ENCODE results near the gene C14orf119.

The C14orf119 gene

GRCh38 chr14:23049011-23049410 is 46.3 kb upstream of the C14orf119 start:
- H3K27ac ChIP-seq (ENCODE audit: low read depth, low read length, poor library complexity, severe bottlenecking): no peak overlapping the region
- H4K20me1 ChIP-seq (ENCODE audit: insufficient read depth, low read length): no peaks in the 10 kb centered on the region
- no peak for TF ChIP-seq EZH2 (IDR thresholded peaks at IDR 0.05; ENCODE audit: borderline replicate concordance, low read length)
- TF ChIP-seq, protein P1, sequence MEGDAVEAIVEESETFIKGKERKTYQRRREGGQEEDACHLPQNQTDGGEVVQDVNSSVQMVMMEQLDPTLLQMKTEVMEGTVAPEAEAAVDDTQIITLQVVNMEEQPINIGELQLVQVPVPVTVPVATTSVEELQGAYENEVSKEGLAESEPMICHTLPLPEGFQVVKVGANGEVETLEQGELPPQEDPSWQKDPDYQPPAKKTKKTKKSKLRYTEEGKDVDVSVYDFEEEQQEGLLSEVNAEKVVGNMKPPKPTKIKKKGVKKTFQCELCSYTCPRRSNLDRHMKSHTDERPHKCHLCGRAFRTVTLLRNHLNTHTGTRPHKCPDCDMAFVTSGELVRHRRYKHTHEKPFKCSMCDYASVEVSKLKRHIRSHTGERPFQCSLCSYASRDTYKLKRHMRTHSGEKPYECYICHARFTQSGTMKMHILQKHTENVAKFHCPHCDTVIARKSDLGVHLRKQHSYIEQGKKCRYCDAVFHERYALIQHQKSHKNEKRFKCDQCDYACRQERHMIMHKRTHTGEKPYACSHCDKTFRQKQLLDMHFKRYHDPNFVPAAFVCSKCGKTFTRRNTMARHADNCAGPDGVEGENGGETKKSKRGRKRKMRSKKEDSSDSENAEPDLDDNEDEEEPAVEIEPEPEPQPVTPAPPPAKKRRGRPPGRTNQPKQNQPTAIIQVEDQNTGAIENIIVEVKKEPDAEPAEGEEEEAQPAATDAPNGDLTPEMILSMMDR (IDR thresholded peaks at IDR 0.05; ENCODE audit: low read length): no peak
- no peak overlapping the region for H2AFZ ChIP-seq (ENCODE audit: low read length)
- no peaks in the 10 kb centered on the region for H3K9me2 ChIP-seq (ENCODE audit: low read depth, low read length)
- no peaks in the 10 kb centered on the region for H3K36me3 ChIP-seq (ENCODE audit: insufficient read depth, low read length)
- H3K9me3 ChIP-seq (ENCODE audit: low read length): no peaks in the 10 kb centered on the region
- no peaks in the 10 kb centered on the region for H3K4me1 ChIP-seq (ENCODE audit: insufficient read depth, low read length, severe bottlenecking)
- no peaks in the 10 kb centered on the region for H3K79me2 ChIP-seq (ENCODE audit: insufficient read depth, low read length)
- H3K9ac ChIP-seq (ENCODE audit: low read length): no peak overlapping the region
- H3F3A ChIP-seq (ENCODE audit: insufficient read depth, low read length): no peaks in the 10 kb centered on the region
- H3K27me3 ChIP-seq (ENCODE audit: insufficient read depth, low read length): 0 out of 2 replicates have a peak, but pooled peaks cover 7% of the 10 kb centered on the region
- H3K4me3 ChIP-seq (ENCODE audit: low read depth, low read length, poor library complexity, severe bottlenecking): no peak overlapping the region
- no peak overlapping the region for H3K4me2 ChIP-seq (ENCODE audit: low read length)

DNA sequence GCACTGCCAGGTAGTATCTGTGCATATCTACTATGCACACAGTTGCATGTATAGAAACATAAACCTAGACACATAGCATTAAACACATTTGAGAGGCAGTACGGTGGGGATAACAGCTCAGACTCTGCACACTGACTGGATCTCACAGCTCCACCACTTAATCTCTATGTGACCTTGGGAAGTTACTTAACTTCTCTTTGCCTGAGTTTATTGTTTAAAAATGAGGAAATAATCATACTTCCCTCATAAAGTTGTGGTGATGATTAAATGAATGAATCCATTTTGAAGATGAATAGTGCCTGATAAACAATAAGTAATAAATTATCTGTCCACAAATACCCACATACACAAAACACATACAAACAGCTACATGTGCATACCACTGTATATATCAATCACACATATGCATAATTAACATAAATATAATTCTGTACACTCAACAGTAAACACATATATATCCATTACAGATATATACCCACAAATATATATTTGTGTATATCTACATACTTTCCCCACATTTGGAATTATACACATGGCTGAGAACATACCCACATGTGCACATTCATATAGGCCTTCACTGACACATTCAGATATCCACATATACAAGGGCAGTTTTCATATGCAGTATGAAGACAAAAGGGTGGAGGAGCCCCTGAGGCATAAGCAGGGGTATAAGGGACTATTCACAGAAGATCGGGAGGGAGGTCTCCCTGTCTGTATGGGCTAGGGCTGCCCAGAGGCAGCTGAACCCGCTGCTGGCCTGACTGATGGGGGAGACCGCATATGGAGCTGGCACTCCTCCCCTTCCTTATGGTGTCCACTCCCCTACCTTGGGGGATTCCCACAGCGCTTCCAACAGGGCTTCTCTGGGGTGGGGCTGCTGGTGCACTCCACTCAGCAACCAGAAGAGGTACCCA is 43.9 kb upstream of the C14orf119 start:
- H3K9ac ChIP-seq (ENCODE audit: low read length): no peak overlapping the region
- TF ChIP-seq, protein P1 (IDR thresholded peaks at IDR 0.05; ENCODE audit: low read length): no peak
- no peak for TF ChIP-seq EZH2 (IDR thresholded peaks at IDR 0.05; ENCODE audit: borderline replicate concordance, low read length)

DNA sequence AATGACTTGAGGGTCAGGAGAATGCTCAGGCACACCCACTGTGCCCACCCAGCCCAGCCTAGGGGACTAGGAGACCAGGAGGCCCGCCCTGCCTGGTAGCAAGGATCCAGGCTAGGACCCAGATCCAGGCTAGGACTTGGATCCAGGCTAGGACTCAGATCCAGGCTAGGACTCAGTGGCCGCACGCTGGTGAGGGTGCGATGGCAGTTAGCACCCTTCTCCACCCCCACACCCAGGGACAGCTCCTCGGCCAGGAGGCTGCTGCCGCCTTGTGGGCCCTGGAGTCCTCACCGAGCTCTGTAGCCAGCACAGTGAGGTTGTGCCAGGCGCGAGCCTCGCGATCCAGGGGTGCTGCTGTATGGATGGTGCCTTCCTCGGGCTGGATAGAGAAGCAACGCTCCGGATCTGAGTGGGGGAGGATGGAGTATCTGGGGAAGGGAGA is 43.1 kb upstream of the C14orf119 start:
- Histone ChIP-seq H3K9me2 (ENCODE audit: low read depth, low read length) (no peaks in the 10 kb centered on the region), H3K27ac (ENCODE audit: low read depth, low read length, poor library complexity, severe bottlenecking) (no peak overlapping the region), H3K36me3 (ENCODE audit: insufficient read depth, low read length) (no peaks in the 10 kb centered on the region), H3K4me1 (ENCODE audit: insufficient read depth, low read length, severe bottlenecking) (peaks cover 11% of the 10 kb centered on the region), H3K9me3 (ENCODE audit: low read length) (no peaks in the 10 kb centered on the region), H4K20me1 (ENCODE audit: insufficient read depth, low read length) (no peaks in the 10 kb centered on the region), H3F3A (ENCODE audit: insufficient read depth, low read length) (no peaks in the 10 kb centered on the region), H3K27me3 (ENCODE audit: insufficient read depth, low read length) (no peaks in the 10 kb centered on the region), H3K79me2 (ENCODE audit: insufficient read depth, low read length) (no peaks in the 10 kb centered on the region), H3K9ac (ENCODE audit: low read length) (no peak overlapping the region), H3K4me2 (ENCODE audit: low read length) (no peak overlapping the region), H2AFZ (ENCODE audit: low read length) (no peak overlapping the region), H3K4me3 (ENCODE audit: low read depth, low read length, poor library complexity, severe bottlenecking) (no peak overlapping the region)
- TF ChIP-seq EZH2 (IDR thresholded peaks at IDR 0.05; ENCODE audit: borderline replicate concordance, low read length): no peak
- TF ChIP-seq, protein P1 (IDR thresholded peaks at IDR 0.05; ENCODE audit: low read length): peak; percentile 46

More for the DNA sequence above, 43.9 kb upstream of the C14orf119 start:
- no peaks in the 10 kb centered on the region for H3K36me3 ChIP-seq (ENCODE audit: insufficient read depth, low read length)
- no peaks in the 10 kb centered on the region for H3F3A ChIP-seq (ENCODE audit: insufficient read depth, low read length)
- H3K4me1 ChIP-seq (ENCODE audit: insufficient read depth, low read length, severe bottlenecking): peaks cover 3% of the 10 kb centered on the region
- H3K9me2 ChIP-seq (ENCODE audit: low read depth, low read length): no peaks in the 10 kb centered on the region
- no peak overlapping the region for H3K4me3 ChIP-seq (ENCODE audit: low read depth, low read length, poor library complexity, severe bottlenecking)
- no peaks in the 10 kb centered on the region for H3K9me3 ChIP-seq (ENCODE audit: low read length)
- no peaks in the 10 kb centered on the region for H3K27me3 ChIP-seq (ENCODE audit: insufficient read depth, low read length)
- no peaks in the 10 kb centered on the region for H4K20me1 ChIP-seq (ENCODE audit: insufficient read depth, low read length)
- no peak overlapping the region for H2AFZ ChIP-seq (ENCODE audit: low read length)
- H3K4me2 ChIP-seq (ENCODE audit: low read length): no peak overlapping the region
- no peaks in the 10 kb centered on the region for H3K79me2 ChIP-seq (ENCODE audit: insufficient read depth, low read length)
- H3K27ac ChIP-seq (ENCODE audit: low read depth, low read length, poor library complexity, severe bottlenecking): no peak overlapping the region
